GM23338 (cell line): Measurements from ENCODE around the gene IGFBP6.

Experiments used
- CREB1 ChIP-seq: fragments of 250-450 bp; sonication (Bioruptor Pico); IDR thresholded peaks from 2 replicates; pipeline ENCODE4 v1.5.0; 2020; ENCODE audit warnings: low read depth, mild to moderate bottlenecking, moderate library complexity
- EZH2 ChIP-seq: fragments of 200-600 bp; sonication (generic); IDR thresholded peaks from one replicate; pipeline ENCODE4 v1.8.0; 2017; ENCODE audit warnings: antibody characterized with exemption, mild to moderate bottlenecking, low read depth; ENCODE audit not compliant: unreplicated experiment
- EZH2phosphoT487 ChIP-seq: fragments of 200-600 bp; sonication (generic); IDR thresholded peaks from one replicate; pipeline ENCODE4 v1.8.1; 2018; ENCODE audit warnings: antibody characterized with exemption; ENCODE audit not compliant: unreplicated experiment
- NANOG ChIP-seq: IDR thresholded peaks from 2 replicates; pipeline ENCODE4 v1.6.1; 2016; ENCODE audit warnings: antibody characterized with exemption, borderline replicate concordance
- POLR2AphosphoS5 ChIP-seq: IDR thresholded peaks from 2 replicates; pipeline ENCODE4 v1.6.1; 2016; ENCODE audit warnings: antibody characterized with exemption, low read depth
- STAT1 ChIP-seq: IDR thresholded peaks from one replicate; pipeline ENCODE4 v1.6.1; 2016; ENCODE audit warnings: antibody characterized with exemption; ENCODE audit not compliant: unreplicated experiment
- ZNF114 ChIP-seq: fragments of 250-450 bp; sonication (Bioruptor Pico); IDR thresholded peaks from 2 replicates; pipeline ENCODE4 v1.5.0; 2020; ENCODE audit warnings: mild to moderate bottlenecking, moderate library complexity
- ZNF331 ChIP-seq: fragments of 250-450 bp; sonication (Bioruptor Pico); IDR thresholded peaks from 2 replicates; pipeline ENCODE4 v1.5.0; 2020; ENCODE audit warnings: low read depth, mild to moderate bottlenecking, moderate library complexity
- TF ChIP-seq, protein P1 (sequence below), 2 experiments: fragments of 200-600 bp in 1 of 2; sonication (generic) in 1 of 2; conservative IDR thresholded peaks; 2 replicates each; pipeline versions ENCODE4 v1.5.1 to v1.6.1; 2016 to 2017; ENCODE audit warnings: antibody characterized with exemption in 2 of 2, low read depth in 2 of 2, mild to moderate bottlenecking in 2 of 2, moderate library complexity in 1 of 2
- TF ChIP-seq, protein P2 (sequence below): IDR thresholded peaks from one replicate; pipeline ENCODE4 v1.6.1; 2018; ENCODE audit warnings: antibody characterized with exemption; ENCODE audit not compliant: unreplicated experiment
- TF ChIP-seq, protein P3 (sequence below): IDR thresholded peaks from 2 replicates; pipeline ENCODE4 v1.6.1; 2016; ENCODE audit warnings: antibody characterized with exemption
- TF ChIP-seq, protein P4 (sequence below): fragments of 250-450 bp; sonication (Bioruptor Pico); IDR thresholded peaks from 2 replicates; pipeline ENCODE4 v1.5.0; 2020; ENCODE audit warnings: mild to moderate bottlenecking, moderate library complexity

DNA sequence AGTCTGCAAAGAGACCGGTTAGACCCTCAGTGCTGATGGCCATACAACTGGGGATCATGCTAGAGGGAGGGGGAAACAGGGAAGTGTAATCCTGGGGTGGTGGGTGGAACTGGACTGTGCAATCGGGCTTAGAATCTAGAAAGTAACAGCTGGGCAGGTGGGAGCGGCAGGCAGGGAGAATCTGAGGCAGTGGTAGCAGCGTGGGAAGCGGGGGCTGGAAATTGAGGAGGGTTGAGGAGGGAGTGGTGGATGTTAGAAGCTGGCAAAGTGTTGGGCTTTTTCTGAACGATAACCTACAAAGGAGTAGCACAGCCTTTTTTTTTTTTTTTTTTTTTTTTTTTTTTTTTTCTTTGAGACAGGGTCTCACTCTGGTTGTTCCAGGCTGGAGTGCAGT, 3.1 kb upstream of the IGFBP6 start:
- TF ChIP-seq, protein P1, sequence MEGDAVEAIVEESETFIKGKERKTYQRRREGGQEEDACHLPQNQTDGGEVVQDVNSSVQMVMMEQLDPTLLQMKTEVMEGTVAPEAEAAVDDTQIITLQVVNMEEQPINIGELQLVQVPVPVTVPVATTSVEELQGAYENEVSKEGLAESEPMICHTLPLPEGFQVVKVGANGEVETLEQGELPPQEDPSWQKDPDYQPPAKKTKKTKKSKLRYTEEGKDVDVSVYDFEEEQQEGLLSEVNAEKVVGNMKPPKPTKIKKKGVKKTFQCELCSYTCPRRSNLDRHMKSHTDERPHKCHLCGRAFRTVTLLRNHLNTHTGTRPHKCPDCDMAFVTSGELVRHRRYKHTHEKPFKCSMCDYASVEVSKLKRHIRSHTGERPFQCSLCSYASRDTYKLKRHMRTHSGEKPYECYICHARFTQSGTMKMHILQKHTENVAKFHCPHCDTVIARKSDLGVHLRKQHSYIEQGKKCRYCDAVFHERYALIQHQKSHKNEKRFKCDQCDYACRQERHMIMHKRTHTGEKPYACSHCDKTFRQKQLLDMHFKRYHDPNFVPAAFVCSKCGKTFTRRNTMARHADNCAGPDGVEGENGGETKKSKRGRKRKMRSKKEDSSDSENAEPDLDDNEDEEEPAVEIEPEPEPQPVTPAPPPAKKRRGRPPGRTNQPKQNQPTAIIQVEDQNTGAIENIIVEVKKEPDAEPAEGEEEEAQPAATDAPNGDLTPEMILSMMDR (conservative IDR thresholded peaks at IDR 0.05; ENCODE audit: low read depth in 2 of 2) = no peak
- TF ChIP-seq EZH2phosphoT487 = no peak
- TF ChIP-seq, protein P2, sequence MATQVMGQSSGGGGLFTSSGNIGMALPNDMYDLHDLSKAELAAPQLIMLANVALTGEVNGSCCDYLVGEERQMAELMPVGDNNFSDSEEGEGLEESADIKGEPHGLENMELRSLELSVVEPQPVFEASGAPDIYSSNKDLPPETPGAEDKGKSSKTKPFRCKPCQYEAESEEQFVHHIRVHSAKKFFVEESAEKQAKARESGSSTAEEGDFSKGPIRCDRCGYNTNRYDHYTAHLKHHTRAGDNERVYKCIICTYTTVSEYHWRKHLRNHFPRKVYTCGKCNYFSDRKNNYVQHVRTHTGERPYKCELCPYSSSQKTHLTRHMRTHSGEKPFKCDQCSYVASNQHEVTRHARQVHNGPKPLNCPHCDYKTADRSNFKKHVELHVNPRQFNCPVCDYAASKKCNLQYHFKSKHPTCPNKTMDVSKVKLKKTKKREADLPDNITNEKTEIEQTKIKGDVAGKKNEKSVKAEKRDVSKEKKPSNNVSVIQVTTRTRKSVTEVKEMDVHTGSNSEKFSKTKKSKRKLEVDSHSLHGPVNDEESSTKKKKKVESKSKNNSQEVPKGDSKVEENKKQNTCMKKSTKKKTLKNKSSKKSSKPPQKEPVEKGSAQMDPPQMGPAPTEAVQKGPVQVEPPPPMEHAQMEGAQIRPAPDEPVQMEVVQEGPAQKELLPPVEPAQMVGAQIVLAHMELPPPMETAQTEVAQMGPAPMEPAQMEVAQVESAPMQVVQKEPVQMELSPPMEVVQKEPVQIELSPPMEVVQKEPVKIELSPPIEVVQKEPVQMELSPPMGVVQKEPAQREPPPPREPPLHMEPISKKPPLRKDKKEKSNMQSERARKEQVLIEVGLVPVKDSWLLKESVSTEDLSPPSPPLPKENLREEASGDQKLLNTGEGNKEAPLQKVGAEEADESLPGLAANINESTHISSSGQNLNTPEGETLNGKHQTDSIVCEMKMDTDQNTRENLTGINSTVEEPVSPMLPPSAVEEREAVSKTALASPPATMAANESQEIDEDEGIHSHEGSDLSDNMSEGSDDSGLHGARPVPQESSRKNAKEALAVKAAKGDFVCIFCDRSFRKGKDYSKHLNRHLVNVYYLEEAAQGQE = no peak
- TF ChIP-seq CREB1 (CRISPR knock-in tag) = no peak
- no peak for TF ChIP-seq EZH2
- no peak for TF ChIP-seq POLR2AphosphoS5
- TF ChIP-seq, protein P3, sequence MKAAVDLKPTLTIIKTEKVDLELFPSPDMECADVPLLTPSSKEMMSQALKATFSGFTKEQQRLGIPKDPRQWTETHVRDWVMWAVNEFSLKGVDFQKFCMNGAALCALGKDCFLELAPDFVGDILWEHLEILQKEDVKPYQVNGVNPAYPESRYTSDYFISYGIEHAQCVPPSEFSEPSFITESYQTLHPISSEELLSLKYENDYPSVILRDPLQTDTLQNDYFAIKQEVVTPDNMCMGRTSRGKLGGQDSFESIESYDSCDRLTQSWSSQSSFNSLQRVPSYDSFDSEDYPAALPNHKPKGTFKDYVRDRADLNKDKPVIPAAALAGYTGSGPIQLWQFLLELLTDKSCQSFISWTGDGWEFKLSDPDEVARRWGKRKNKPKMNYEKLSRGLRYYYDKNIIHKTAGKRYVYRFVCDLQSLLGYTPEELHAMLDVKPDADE = no peak
- no peak for TF ChIP-seq STAT1
- TF ChIP-seq, protein P4, sequence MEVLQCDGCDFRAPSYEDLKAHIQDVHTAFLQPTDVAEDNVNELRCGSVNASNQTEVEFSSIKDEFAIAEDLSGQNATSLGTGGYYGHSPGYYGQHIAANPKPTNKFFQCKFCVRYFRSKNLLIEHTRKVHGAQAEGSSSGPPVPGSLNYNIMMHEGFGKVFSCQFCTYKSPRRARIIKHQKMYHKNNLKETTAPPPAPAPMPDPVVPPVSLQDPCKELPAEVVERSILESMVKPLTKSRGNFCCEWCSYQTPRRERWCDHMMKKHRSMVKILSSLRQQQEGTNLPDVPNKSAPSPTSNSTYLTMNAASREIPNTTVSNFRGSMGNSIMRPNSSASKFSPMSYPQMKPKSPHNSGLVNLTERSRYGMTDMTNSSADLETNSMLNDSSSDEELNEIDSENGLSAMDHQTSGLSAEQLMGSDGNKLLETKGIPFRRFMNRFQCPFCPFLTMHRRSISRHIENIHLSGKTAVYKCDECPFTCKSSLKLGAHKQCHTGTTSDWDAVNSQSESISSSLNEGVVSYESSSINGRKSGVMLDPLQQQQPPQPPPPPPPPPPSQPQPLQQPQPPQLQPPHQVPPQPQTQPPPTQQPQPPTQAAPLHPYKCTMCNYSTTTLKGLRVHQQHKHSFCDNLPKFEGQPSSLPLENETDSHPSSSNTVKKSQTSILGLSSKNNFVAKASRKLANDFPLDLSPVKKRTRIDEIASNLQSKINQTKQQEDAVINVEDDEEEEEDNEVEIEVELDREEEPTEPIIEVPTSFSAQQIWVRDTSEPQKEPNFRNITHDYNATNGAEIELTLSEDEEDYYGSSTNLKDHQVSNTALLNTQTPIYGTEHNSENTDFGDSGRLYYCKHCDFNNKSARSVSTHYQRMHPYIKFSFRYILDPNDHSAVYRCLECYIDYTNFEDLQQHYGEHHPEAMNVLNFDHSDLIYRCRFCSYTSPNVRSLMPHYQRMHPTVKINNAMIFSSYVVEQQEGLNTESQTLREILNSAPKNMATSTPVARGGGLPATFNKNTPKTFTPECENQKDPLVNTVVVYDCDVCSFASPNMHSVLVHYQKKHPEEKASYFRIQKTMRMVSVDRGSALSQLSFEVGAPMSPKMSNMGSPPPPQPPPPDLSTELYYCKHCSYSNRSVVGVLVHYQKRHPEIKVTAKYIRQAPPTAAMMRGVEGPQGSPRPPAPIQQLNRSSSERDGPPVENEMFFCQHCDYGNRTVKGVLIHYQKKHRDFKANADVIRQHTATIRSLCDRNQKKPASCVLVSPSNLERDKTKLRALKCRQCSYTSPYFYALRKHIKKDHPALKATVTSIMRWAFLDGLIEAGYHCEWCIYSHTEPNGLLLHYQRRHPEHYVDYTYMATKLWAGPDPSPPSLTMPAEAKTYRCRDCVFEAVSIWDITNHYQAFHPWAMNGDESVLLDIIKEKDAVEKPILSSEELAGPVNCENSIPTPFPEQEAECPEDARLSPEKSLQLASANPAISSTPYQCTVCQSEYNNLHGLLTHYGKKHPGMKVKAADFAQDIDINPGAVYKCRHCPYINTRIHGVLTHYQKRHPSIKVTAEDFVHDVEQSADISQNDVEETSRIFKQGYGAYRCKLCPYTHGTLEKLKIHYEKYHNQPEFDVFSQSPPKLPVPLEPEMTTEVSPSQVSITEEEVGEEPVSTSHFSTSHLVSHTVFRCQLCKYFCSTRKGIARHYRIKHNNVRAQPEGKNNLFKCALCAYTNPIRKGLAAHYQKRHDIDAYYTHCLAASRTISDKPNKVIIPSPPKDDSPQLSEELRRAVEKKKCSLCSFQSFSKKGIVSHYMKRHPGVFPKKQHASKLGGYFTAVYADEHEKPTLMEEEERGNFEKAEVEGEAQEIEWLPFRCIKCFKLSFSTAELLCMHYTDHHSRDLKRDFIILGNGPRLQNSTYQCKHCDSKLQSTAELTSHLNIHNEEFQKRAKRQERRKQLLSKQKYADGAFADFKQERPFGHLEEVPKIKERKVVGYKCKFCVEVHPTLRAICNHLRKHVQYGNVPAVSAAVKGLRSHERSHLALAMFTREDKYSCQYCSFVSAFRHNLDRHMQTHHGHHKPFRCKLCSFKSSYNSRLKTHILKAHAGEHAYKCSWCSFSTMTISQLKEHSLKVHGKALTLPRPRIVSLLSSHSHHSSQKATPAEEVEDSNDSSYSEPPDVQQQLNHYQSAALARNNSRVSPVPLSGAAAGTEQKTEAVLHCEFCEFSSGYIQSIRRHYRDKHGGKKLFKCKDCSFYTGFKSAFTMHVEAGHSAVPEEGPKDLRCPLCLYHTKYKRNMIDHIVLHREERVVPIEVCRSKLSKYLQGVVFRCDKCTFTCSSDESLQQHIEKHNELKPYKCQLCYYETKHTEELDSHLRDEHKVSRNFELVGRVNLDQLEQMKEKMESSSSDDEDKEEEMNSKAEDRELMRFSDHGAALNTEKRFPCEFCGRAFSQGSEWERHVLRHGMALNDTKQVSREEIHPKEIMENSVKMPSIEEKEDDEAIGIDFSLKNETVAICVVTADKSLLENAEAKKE (CRISPR knock-in tag) = no peak
- TF ChIP-seq NANOG = no peak
- no peak for TF ChIP-seq ZNF331
- TF ChIP-seq ZNF114 = no peak
